Adrenal gland (tissue), 12 donors: Measurements from ENCODE around the gene ALPK3. TPM values are rescaled to one million over a fixed set of nuclear protein-coding genes. Genes with fewer than 3 reads are reported as not detected.
A peak's percentile ranks its signal among the peaks of the same experiment; 100 is the strongest.

Experiments
- DNase-seq, 7 donors: peaks; one replicate each; pipeline ENCODE4 v3.0.0-alpha.2; 2019 to 2020
- H3K27ac ChIP-seq, 5 donors: fragments of 200-600 bp; sonication (generic) in 4 of 5; 1 replicate in 3 of 5; 2 replicates in 2 of 5; pipeline versions ENCODE4 v1.5.1 to v1.8.0; 2016 to 2020; ENCODE audit warnings: mild to moderate bottlenecking in 1 of 5
- H3K27me3 ChIP-seq: fragments of 200-600 bp; 2 replicates; pipeline ENCODE4 v1.8.0; 2021
- H3K36me3 ChIP-seq, 2 donors: fragments of 200-600 bp; replicated peaks in 1 of 2; 1 replicate in 1 of 2; 2 replicates in 1 of 2; pipeline versions ENCODE4 v1.5.1 to v1.8.0; 2018 to 2022
- H3K4me1 ChIP-seq, 2 donors: fragments of 200-600 bp; replicated peaks in 1 of 2; 1 replicate in 1 of 2; 2 replicates in 1 of 2; pipeline versions ENCODE4 v1.5.1 to v1.8.0; 2018 to 2021
- H3K4me3 ChIP-seq, 4 donors: fragments of 200-600 bp; sonication (generic) in 3 of 4; one replicate each; pipeline ENCODE4 v1.5.1; 2016 to 2018
- H3K9me3 ChIP-seq, 3 donors: fragments of 200-600 bp; sonication (generic) in 1 of 3; replicated peaks in 1 of 3; 1 replicate in 2 of 3; 2 replicates in 1 of 3; pipeline versions ENCODE4 v1.5.1 to v1.8.0; 2016 to 2021
- CTCF ChIP-seq, 6 experiments: fragments of 450-650 bp in 4 of 6; fragments of 200-600 bp in 2 of 6; sonication (generic) in 1 of 6; IDR thresholded peaks; 1 replicate in 5 of 6; 2 replicates in 1 of 6; pipeline versions ENCODE4 v1.5.1 to v1.8.0; 2016 to 2021; ENCODE audit warnings: antibody characterized with exemption in 6 of 6, mild to moderate bottlenecking in 2 of 6, moderate library complexity in 1 of 6
- POLR2A ChIP-seq, 2 donors: fragments of 450-650 bp; IDR thresholded peaks; one replicate each; pipeline ENCODE4 v1.6.1; 2017; ENCODE audit warnings: antibody characterized with exemption in 2 of 2, mild to moderate bottlenecking in 2 of 2, moderate library complexity in 1 of 2
- WGBS, 4 donors: extraction: QIAGEN DNeasy Blood & Tissue Kit in 2 of 4; methylation state at CpG; one replicate each; pipeline versions ENCODE4 v1.1.5 to v1.1.7; 2013 to 2017; 5-methylcytosine and 5-hydroxymethylcytosine counted together
- intact Hi-C, 2 donors: fragments of 100-400 bp; cut with DNase I; formaldehyde crosslinking; loops; one replicate each; pipeline versions ENCODE4 v1.14.1 to v1.15.0; 2022 to 2023
- polyA plus RNA-seq, 3 donors: library from polyadenylated mRNA; stranded (reverse); fragments of 200-250 nt in 2 of 3; fragments of 350-450 nt in 1 of 3; fragmentation: Illumina TruSeq in 1 of 3; extraction: RNeasy Lipid Tissue Mini Kit (QIAGEN cat#74804) in 1 of 3; gene quantifications; one replicate each; pipeline ENCODE4 v1.2.3, GENCODE V29; 2013 to 2014
- total RNA-seq, 9 donors: library from RNA; depleted of rRNA in 4 of 9; stranded (reverse); fragments of >200 nt in 4 of 9; fragments of 120-200 nt in 1 of 9; fragmentation: NEBNext Ultra II Directional in 1 of 9; extraction: Animal tissue kit (Norgen Biotek cat#: 25700) in 1 of 9; gene quantifications; one replicate each; pipeline versions ENCODE4 v1.1.0 to v1.2.4, GENCODE V29; 2013 to 2023
- donor health status: healthy with polysubstance abuse.
- donor health status: Bipolar disorder and iron deficiency.
- donor health status: DM: yes; HTN: yes; CAD: no.
- donor health status: DM: no; HTN: no; CAD: no.
- donor health status: DM: no; HTN: no; CAD: no.
- donor health status: DM: yes; HTN: yes; CAD: no.

The ALPK3 gene
- total and polyA plus RNA-seq, 12 donors, result 5.8 to 39.3 (median 15.9) TPM

GRCh38 chr15:84834229-84834955, 17.2 kb downstream of the ALPK3 start:
- H3K4me1 ChIP-seq, result peaks cover 11 to 37% of the 10 kb centered on the region in 2 donors
- H3K9me3 ChIP-seq, result no peaks in the 10 kb centered on the region
- TF ChIP-seq CTCF (IDR thresholded peaks at IDR 0.05) (no peak), POLR2A (IDR thresholded peaks at IDR 0.05) (no peak)
- intact Hi-C loops, result no loop called here
- no peak for DNase-seq
- H3K27me3 ChIP-seq, result no peaks in the 10 kb centered on the region
- peaks cover 0 to 2% of the 10 kb centered on the region in 2 donors for H3K36me3 ChIP-seq
- no peak overlapping the region for H3K4me3 ChIP-seq
- 89 to 97% (median 90%) methylated on average over 4 of the region's 4 CpGs for WGBS, 4 donors
- H3K27ac ChIP-seq, result no peak overlapping the region

GRCh38 chr15:84834969-84835368, 17.8 kb downstream of the ALPK3 start:
- WGBS, 4 donors, result 93 to 98% (median 95%) methylated on average over 5 of the region's 5 CpGs
- H3K27me3 ChIP-seq, result no peaks in the 10 kb centered on the region
- no peak for DNase-seq
- no peak overlapping the region for H3K4me3 ChIP-seq
- no peaks in the 10 kb centered on the region for H3K9me3 ChIP-seq
- intact Hi-C loops, result no loop called here
- peaks cover 9 to 34% of the 10 kb centered on the region in 2 donors for H3K4me1 ChIP-seq
- H3K27ac ChIP-seq, result no peak overlapping the region
- H3K36me3 ChIP-seq, result peaks cover 0 to 7% of the 10 kb centered on the region in 2 donors
- TF ChIP-seq POLR2A (IDR thresholded peaks at IDR 0.05) (no peak), CTCF (IDR thresholded peaks at IDR 0.05) (no peak)

GRCh38 chr15:84835661-84836337, 18.6 kb downstream of the ALPK3 start:
- 80 to 87% (median 85%) methylated on average over 5 of the region's 5 CpGs for WGBS, 4 donors
- H3K4me1 ChIP-seq, result peaks cover 9 to 37% of the 10 kb centered on the region in 2 donors
- H3K36me3 ChIP-seq, result peaks cover 0 to 7% of the 10 kb centered on the region in 2 donors
- TF ChIP-seq POLR2A (IDR thresholded peaks at IDR 0.05) (no peak), CTCF (IDR thresholded peaks at IDR 0.05) (no peak)
- no peaks in the 10 kb centered on the region for H3K9me3 ChIP-seq
- peak in 1 of 7 donors; percentile 14 for DNase-seq
- no peaks in the 10 kb centered on the region for H3K27me3 ChIP-seq
- H3K4me3 ChIP-seq, result no peak overlapping the region
- no peak overlapping the region for H3K27ac ChIP-seq
- intact Hi-C loops, result no loop called here

- Histone ChIP-seq H3K4me1 (peaks cover 13 to 35% of the 10 kb centered on the region in 2 donors), H3K9me3 (no peaks in the 10 kb centered on the region), H3K27ac (no peak overlapping the region), H3K36me3 (peaks cover 0 to 7% of the 10 kb centered on the region in 2 donors), H3K4me3 (no peak overlapping the region), H3K27me3 (no peaks in the 10 kb centered on the region)
- 88 to 94% (median 90%) methylated on average over 1 of the region's 1 CpG for WGBS, 4 donors
- TF ChIP-seq POLR2A (IDR thresholded peaks at IDR 0.05), result no peak
- TF ChIP-seq CTCF (IDR thresholded peaks at IDR 0.05), result no peak
- intact Hi-C loops, result no loop called here
- peak in 1 of 7 donors; percentile 3 for DNase-seq
Observed at GRCh38 chr15:84836844-84837243, 19.7 kb downstream of the ALPK3 start.
